Brain microvascular endothelial cell (primary cell): Measurements from ENCODE around the gene ICA1.

ENCODE experiments used
- DNase-seq: peaks from one replicate; pipeline ENCODE4 v3.0.0-alpha.2; 2020
- H3K27ac ChIP-seq: fragments of 250-450 bp; sonication (Bioruptor Pico); 2 replicates; pipeline ENCODE4 v1.5.1; 2020; ENCODE audit warnings: mild to moderate bottlenecking, moderate library complexity
- H3K27me3 ChIP-seq: fragments of 250-450 bp; sonication (Bioruptor Pico); replicated peaks from 2 replicates; pipeline ENCODE4 v1.5.1; 2020; ENCODE audit warnings: mild to moderate bottlenecking
- H3K36me3 ChIP-seq: fragments of 250-450 bp; sonication (Bioruptor Pico); replicated peaks from 2 replicates; pipeline ENCODE4 v1.5.1; 2020; ENCODE audit warnings: mild to moderate bottlenecking
- H3K4me3 ChIP-seq: 2 replicates; pipeline ENCODE4 v1.5.1; 2011; ENCODE audit warnings: low read depth, mild to moderate bottlenecking, control low read depth, low read length, moderate library complexity
- CTCF ChIP-seq: IDR thresholded peaks from 2 replicates; pipeline ENCODE4 v1.5.1; 2011; ENCODE audit warnings: low read depth, mild to moderate bottlenecking, moderate library complexity, low read length, control low read depth, inconsistent platforms; ENCODE audit errors: missing control alignments
- in situ Hi-C: cut with HindIII; loops from 2 replicates; pipeline ENCODE4 v1.10.0; 2017; ENCODE audit warnings: low sequenced_read_pairs, low pct_ligation_motif_present

ICA1 gene

DNA sequence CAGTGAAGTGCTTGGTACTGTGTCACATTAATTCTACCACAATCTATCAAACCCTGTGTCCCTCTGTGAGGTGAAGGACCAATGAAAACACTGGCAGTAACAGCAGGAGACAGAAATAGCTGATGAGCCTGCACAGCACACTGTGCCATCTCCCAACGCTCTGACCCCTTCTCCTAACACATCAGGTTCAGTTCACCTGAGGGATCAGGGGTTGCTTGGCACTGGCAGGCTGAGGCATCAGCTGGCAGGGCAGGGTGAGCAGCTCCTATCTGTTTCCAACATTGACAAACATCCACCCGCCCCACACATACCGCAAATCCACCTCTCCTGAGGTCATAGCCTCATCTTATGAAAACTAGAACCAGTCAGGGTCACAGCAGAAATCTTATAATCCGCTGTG is 120.9 kb downstream of the ICA1 start:
- in situ Hi-C loops = no loop called here
- no peak for DNase-seq
- TF ChIP-seq CTCF = no peak
- no peak overlapping the region for H3K27ac ChIP-seq
- H3K27me3 ChIP-seq = no peaks in the 10 kb centered on the region
- no peak overlapping the region for H3K4me3 ChIP-seq
- H3K36me3 ChIP-seq = no peaks in the 10 kb centered on the region

GRCh38 chr7:8136051-8136730 is 125.8 kb downstream of the ICA1 start:
- Histone ChIP-seq H3K4me3 (no peak overlapping the region), H3K36me3 (no peaks in the 10 kb centered on the region), H3K27me3 (no peaks in the 10 kb centered on the region), H3K27ac (no peak overlapping the region)
- no peak for TF ChIP-seq CTCF
- DNase-seq = no peak
- in situ Hi-C loops = no loop called here

GRCh38 chr7:8135417-8135816 is 126.5 kb downstream of the ICA1 start:
- Histone ChIP-seq H3K36me3 (no peaks in the 10 kb centered on the region), H3K27ac (no peak overlapping the region), H3K4me3 (no peak overlapping the region), H3K27me3 (no peaks in the 10 kb centered on the region)
- DNase-seq = no peak
- in situ Hi-C loops = no loop called here
- no peak for TF ChIP-seq CTCF

DNA sequence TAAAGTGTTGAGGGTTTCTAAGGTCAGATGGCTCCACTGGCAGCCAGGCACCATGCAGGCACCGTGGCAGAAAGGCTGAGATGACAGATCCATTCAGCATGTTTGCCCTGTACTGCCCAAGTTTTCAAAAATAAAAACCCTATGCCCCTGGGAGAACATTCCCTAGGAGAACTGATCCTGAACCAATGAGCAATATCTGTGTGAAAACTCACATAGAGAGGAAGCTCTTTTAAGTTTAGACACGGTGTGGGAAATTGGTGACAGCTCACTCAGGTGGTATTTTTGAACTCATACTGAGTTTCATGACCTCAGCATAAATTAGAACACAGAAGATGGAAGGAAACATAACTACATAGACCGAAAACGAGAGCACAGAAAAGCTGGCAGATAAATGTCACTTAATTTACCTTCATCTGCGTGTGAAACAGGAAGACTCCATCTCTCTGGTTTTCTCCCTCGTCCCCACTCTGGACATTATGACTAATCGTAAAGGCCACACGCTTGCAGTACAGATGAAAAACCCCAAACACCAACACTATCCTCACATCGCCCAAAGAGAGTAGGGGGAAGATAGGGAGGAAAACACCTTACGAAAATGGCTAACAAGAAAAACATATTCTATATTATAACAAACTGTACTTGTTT is 127.8 kb downstream of the ICA1 start:
- no peak for DNase-seq
- no peak for TF ChIP-seq CTCF
- H3K27me3 ChIP-seq = no peaks in the 10 kb centered on the region
- in situ Hi-C loops = no loop called here
- H3K36me3 ChIP-seq = no peaks in the 10 kb centered on the region
- H3K4me3 ChIP-seq = no peak overlapping the region
- no peak overlapping the region for H3K27ac ChIP-seq

- no peaks in the 10 kb centered on the region for H3K27me3 ChIP-seq
- H3K4me3 ChIP-seq = no peak overlapping the region
- no peaks in the 10 kb centered on the region for H3K36me3 ChIP-seq
- in situ Hi-C loops = no loop called here
- H3K27ac ChIP-seq = no peak overlapping the region
- no peak for TF ChIP-seq CTCF
- no peak for DNase-seq
These were observed 128.6 kb downstream of the ICA1 start for GRCh38 chr7:8133188-8133848.
